NCI-H748 (cell line): ENCODE results near the gene PLCH2.
A peak's percentile ranks its signal among the peaks of the same experiment; 100 is the strongest.
"Not testable (repeated sequence)": the region's sequence is repeated elsewhere in the genome, so short reads cannot be mapped to it uniquely, and the experiment has no call there.

Source experiments
- DNase-seq: peaks from one replicate; lab custom pipeline; 2025; ENCODE audit not compliant: unreplicated experiment; lab: John Stamatoyannopoulos, UW

PLCH2 gene

DNA sequence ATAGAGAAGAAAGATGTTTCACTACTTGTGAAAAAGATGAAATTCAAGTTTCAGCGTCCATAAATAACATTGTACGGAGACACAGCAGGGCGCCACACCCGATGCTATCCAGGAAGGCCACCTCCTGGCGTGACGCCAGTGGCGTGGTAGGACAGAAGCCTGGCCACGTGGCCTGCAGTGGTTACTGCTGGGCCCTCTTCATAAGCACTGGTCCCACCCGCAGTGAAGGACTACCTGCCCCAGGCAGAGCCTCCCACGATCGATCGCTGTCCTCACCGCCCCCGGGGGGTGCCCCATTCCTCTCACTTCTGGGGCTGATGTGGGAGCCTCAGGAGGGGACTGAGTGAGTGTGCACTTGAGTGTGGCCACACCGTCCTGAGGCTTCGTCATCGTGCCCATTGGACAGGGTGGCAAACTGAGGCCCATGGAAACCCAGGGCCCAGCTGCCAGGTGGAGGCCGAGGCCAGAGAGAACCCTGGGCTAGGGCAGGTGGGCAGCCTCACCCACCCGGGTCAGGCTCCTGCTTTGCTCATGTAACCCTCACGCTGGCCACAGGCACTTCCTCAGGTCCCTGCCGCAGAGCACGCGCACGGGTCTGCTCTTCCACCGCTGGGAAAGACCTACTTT lies 65.6 kb downstream of the PLCH2 start:
- peak; percentile 40 for DNase-seq

DNA sequence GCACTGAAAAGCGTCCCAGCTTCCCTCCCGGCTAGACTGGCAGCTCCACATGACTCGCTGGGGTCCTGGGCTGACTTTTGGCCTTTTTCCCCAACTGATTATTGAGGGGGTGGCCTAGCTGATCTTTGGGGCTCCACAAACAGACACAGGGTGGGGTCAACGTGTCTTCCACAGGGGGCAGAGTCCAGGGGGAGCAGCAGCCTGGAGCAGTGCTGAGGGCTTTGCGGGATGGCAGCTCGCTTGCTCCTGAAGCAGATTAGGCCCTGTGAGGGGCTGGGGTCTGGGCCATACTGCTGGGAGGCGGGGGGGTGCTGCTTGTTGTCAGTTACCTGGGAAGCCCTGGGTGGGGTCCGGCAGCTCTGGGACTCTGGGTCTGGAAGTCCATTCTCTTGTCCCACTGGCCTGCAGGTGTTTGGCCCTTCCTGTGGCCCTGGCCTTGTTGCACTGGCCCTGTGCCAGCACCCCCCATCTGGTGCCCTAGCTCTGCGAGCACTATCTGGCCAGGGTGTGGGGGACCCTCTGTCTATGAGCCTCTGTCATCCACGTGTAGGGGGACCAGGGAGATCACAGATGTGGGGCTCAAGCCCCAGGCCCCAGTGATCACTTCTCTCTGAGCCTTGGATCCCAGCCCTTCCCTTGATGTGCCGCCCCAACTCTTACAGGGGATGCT lies 66.3 kb downstream of the PLCH2 start:
- DNase-seq = no peak

DNA sequence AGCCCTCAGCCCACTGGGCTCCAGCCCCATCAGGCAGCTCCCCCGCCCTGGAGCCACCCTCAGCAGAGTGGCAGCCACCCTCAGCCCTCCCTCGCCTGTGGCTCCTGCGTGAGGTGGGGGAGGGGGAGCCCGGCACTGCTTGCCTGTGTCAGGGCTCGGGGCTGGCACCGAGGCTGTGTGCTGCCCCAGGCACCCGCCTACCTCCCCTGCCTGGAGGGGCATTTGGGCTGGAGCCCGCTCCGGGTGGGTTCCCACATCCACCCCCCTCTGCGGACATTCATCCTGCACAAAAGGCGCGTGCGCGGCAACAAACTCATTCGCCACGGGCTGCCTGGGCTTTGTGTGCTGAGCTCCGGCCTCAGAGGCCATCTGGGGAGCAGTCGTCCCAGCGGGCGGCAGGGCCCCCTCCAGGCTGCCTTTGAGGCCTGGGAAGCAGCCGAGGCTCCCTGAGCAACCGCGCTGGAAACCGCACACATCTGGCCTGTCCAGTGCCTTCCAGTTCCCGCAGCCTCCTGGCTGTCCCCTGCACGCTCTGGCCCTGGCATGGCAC lies 67.5 kb downstream of the PLCH2 start:
- no peak for DNase-seq

DNA sequence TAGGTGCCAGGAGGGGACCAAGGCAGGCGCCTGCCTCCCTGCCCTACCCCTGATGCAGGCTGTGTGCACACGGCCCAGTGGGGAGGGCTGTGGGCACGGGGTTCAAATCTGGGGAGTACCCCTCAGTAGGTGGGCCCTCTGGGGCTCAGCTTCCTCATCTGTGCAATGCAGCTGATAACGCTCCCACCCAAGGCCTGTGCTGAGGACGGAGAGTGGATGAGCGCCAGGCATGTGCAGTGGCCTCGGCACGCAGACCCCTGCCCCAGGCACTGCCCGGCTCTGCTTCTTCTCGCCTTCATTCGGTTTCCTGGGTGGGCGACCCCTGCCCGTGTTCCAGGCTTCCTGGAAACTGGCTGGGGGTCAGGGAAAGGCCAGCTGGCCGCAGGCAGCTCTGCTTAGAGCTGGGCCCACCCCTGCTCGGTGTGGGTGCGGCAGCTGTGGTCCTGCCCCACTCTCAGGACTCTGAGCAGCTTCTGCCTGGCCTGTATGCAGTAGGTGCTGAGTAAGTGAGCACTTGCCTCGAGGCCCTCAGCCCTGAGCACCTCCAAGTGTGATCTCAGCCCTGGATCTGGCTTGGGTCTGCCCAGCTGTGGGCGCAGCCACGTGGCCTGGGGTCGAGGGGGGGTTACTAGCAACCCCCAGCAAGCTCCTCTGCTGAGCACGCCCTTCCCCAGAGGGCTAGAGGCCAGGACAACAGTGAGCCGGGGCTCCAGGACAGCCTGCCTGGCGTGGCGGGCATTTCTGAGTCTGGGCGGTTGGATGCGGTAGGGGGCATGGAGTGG lies 68.2 kb downstream of the PLCH2 start:
- DNase-seq = no peak

DNA sequence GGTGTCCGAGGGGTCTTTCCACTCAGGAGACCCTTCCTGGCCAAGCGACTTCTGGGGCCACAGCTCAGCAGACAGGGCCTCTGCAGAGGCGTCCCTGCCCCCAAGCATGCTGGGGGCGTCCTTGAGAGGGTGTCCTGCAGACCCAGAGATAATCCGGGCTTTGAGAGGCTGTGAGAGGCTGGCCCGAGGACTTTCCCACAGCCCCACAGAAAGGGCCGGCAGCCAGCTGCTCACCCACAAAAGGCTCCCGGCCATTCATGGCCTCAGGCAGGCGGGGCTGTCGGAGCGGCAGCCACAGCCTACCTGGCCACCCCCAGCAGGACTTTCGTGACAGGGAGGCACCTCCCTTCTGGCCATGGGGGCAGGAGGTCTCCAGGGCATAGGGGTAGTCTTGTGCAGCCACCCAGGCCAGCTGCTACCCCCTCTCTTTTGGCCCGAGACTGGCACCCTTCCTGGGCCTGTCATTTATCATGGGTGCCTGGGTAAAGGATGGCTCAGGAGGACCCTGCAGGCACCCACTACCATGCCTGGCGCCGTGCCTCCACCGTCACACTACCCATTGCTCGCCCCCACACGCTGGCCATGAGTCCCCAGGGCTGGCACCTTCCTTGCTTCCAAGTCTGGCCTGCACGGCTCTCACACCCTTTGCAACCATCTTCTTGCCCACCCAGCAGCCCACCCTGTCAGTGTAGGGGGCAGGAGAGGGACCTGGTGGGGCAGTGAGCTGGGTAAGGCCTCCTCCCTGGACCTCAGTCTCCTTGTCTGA lies 69.0 kb downstream of the PLCH2 start:
- DNase-seq = no peak

DNA sequence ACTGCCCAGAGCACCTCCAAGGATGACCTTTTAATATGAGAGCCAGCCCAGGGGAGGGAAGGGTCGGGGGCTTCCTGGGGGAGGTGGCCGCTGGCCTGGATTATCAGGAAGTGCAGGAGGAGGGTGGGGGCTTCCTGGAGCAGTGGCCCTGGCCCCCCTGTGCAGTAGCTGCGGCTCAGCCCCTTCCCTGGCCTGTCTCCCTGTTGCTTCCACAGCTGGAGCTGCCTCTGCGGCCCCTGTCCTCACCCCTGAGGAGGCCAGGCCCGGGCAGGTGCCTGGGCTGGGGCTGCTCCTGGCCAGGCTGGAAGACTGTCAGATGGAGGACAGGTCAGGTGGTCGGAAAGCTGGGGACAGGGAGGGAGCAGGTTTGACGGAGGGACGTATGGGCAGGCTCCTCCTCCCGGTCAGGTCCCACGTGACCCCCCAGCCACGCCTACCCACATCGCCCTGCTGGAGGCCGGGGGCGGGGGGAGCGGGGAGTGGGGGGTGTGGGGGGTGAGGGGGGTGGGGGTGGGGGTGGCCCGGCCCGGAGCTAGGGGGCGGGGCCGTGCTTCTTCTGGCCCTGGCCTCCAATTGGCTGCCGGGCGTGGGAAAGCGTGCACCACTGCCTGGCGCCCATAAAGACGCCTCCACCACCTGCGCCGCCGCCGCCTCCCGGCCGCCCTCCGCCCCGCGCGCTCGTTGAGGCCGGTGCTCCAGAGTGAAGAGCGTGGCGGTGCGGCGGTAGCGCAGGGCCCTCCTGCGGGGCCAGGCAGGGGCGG lies 69.8 kb downstream of the PLCH2 start:
- DNase-seq = peak; percentile 94

DNA sequence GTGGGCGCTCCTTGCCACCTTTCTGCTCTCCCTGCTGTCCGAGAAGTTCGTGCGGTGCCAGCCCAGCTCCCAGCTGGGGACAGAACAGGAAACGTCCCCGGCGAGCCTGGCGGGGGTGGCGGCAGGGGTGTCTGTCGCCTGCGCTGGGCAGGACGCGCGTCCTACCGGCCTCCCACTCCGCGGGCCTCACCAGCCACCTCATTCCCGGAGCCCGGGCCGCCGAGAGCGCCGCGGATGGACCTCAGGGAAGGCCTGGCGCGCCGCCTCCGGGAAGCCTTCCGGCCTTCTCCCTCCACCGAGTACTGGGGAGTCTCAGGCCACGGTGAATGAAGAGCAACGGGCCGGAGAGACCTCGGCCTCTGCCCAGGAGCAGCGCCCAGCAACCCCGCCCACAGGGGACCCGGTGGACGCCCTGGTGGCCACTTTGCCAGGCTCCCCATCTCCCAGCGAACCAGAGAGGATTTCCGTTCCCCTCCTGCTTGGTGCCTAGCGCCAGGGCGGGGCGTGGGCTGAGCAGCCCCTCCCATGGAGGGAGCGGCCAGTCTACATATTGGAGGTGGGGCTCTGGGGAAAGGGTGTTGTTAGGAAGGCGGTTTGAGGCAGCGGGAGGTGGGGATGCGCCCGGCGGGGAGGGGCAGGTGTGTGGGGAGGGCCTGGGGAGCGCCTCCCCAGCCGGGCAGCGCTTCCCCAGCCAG lies 70.6 kb downstream of the PLCH2 start:
- DNase-seq = peak; percentile 90

DNA sequence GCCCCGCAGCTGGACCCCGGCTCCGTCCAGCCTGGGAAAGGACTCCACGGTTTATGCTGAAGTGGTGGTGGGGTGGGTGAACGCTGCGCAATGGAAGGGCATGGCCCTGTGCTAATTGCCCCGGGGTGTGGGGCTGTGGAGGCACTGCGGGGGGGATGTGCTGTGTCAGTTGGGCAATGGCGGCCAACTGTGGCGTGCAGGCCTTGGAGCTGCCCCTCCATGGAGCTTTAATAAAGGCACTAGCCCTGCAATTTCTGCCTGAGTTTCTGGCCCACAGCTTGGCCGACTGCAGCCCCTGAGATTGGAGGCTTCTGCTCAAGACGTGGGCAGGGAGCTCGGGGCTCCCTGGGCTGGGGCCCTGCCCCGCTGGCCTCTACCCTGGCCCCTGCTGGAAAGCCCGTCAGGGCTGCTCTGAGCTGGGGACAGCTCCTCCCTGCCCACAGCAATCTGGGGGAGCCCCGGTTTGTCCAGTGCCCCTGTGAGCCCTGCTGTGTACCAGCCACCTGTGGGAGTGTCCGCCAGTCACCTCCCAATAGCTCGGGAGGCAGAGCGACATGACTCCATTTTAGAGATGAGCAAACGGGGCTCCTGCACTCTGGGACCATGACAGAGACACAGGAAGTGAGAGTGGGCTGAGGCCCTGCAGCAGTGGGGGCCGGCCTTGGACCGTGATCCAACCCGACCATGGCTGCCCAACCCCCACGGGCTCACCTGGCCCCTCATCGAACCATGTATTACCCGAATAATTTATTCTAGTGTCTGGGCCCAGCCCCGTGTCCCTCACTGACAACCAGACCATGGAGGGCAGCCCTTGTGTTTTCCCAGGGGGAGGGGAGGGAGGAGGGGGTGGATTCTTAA lies 71.3 kb downstream of the PLCH2 start:
- no peak for DNase-seq

DNA sequence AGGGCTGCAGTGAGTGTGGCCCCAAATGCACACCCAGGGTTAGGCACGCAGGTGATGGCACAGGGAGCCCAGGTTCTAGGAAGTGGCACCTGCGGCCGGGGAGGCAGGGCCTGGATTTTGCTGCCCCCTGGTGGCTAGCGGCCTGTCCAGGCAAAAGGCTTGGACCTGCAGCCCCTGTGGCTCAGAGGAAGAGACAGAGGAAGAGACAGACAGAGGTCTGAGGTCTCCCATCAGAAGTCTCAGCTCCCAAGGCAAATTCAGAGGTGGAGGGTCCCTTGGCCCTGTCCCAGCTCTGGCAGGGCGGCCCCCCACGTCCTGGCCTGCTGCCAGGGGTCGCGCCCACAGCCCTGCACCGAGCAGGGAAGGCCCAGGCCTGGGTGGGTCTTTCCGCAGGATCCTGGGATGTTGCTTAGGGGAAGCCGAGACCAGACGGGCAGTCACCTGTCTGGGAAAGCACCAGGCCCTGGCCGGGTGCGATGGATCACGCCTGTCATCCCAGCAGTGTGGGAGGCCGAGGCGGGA lies 72.0 kb downstream of the PLCH2 start:
- DNase-seq = peak; percentile 73

DNA sequence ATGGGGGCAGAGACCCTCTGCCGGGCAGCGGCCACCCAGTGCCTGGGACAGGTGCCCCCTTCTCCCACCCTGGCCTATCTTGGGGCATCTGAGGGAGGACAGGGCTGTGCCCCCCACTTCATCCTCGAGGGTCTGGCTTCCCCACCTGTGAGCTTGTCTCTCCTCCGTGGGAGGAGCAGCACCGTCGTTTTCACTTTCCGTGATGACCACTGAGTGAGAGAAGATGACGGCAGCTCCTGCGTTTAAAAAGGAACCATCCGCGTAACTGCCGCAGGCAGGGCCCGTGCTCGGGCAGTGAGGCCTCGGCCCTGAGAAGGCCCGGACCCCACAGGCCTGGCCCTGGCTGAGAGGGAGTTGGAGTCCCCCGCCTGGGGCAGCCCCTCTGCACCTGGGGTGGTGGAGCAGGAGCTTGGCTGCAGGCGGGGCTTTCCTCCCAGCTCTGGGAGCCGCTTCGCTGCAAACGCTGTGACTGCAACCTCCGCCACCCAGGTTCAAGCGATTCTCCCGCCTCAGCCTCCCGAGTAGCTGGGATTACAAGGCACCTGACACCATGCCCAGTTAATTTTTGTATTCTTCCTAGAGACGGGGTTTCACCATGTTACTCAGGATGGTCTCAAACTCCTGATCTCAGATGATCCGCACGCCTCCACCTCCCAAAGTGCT lies 73.4 kb downstream of the PLCH2 start:
- DNase-seq = not testable (repeated sequence)

DNA sequence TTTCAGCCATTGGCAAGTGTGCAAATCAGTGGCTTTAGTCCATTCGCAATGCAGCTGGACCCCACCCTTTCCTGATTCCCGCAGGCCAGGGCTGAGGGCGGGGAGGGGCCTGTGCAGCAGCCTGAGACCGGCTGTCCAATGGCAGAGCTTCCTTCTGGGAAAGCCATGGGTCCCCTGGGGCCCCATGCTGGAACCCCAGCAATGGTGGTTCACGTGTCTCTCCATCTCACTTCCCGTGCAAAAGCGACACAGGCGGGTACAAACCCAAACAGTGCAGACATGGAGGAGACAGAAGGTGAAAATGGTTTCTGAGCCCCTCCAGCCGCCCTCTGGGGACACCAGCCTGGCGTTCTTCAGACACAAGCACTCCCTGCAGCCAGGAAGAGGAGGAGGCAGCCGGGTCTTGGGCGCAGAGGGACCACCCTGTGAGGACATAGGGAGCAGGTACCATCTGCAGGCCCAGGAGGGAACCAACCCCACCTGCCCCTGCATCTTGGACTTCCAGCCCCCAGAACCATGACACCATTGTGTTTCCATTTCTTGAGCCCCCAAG lies 74.3 kb downstream of the PLCH2 start:
- not testable (repeated sequence) for DNase-seq

DNA sequence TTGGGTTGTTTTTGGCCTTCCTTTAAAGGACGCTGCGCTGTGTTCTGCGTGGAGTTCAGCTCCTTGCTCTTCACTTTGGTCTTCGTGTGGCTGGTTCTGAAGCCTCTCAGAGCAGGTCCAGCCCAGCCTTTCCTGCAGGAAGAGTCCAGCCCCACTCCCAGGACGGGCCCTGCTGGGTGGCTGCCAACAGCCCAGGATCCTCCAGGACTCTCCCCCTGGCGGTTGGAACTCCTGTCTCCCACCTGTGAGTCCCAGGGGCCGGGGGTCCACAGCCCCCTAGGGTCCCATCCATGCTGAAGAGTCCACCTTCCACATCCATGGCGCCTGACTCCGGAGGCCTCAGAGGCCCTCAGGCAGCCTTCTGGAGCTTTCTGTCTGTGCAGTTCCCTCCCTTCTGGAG lies 75.5 kb downstream of the PLCH2 start:
- not testable (repeated sequence) for DNase-seq

DNA sequence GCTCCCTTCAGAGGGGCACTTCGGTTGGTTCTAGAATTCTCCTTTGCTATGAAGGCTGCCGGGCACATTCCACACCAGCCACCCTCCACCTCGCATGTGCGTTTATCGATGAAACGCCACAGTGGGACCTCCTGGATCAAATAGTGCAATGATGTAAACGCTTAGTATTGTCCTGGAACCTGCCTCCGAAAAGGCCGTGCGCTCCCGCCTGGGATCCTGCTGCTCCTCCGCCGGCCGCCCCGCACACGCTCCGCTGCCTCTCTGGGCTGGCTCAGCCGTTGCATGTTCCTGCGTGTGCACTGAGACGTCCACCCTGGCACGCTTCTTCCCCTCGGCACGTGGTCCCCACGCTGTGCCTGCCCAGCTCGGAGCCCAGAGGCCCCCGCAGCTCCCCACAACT lies 76.1 kb downstream of the PLCH2 start:
- DNase-seq = no peak

DNA sequence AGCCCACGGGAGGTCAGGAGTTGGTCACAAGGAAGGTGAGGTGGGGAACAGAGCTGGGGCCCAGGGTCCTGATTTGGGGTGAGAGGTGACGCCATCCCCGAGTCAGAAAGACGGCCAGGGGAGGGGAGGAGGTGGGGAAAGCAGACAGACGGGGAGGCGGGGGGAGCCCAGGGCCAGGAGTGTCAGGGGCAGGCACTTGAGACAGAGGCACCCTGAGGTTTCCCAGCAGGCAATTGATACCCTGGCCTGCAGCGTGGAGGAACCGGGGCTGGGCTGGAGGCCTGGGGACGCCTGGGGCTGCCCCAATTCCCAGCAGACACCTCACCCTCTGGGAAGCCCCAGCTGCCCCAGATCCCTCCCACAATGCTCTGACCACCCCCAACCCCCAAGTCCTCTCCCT lies 77.0 kb downstream of the PLCH2 start:
- not testable (repeated sequence) for DNase-seq

DNA sequence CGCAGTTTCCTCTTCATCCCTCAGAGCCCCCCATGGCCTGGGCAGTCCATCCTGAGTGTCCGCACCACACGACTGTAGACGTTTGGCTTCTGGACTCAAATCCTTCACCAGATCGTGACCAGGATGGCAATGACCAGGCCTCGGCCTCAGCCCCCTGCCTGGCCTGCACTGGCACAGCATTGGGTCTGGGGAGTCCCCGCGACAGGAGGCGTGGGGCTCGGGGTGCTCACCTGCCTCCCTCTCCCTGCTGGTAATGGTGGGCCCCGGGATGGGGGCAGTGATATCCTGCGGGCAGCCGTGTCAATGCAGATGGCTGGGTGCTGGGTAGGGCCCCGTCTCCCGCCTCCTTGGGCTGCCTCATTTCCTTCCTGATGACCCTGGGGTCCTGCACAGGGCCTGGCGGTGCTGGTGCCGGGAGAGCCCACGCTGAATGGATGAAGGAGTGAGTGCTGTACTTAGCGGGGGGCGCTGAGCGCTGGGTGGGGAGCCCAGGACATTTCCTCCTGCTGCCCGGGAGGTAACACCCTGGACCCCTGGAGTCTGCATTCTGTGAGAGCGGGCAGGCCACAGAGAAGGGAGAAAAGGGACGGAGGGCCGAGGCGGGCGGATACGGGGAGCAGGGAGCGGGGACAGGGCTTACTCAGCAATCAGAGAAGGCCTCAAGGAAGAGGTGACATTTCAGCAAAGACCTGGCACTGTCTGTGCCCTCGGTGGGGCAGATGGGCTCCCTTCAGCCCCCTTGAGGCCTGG lies 78.0 kb downstream of the PLCH2 start:
- DNase-seq = no peak

DNA sequence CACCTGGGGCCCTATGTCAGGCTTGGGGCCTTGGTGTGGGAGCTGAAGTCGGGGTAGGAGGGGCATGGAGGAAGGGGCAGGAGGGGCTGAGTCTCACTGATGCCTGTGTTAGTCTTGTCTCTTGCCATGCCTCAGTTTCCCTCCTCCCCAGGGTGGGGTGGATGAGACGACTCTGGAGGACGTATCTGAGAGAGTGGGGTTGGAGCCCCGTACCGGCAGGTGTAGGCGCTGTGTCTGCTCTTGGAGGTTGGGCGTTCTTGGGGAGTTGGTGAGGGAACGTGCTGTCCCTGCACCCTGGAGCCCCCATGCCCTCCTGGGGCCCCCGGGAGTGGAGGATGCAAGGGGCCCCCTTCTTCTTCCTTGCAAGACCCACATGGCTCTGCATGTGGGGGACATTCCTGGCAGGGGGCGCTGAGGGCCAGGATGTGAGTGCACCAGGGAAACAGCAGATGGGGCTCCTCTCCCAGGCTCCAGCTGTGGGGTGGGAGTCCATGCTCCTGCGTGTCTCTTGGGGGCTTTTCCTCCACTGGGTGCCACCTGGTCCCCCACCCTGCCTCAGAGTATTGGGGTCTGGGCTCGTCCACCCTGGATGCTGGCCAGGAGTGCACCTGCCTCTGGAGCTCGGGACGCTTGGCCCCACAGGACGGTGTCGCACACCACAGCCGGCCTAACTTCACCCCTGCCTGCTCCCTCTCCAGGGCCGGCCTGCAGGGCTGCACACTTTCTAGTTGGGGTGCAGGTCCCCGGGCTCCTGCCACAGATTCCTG lies 78.7 kb downstream of the PLCH2 start:
- DNase-seq = no peak
